Right lobe of liver (tissue), 4 donors: Measurements from ENCODE around the gene PAQR7.

Source experiments
- POLR2A ChIP-seq: fragments of 450-650 bp; IDR thresholded peaks from one replicate; pipeline ENCODE4 v1.6.1; 2017; ENCODE audit warnings: antibody characterized with exemption, mild to moderate bottlenecking
- TF ChIP-seq, protein P1 (sequence below), 4 donors: fragments of 200-600 bp in 3 of 4; fragments of 450-650 bp in 1 of 4; IDR thresholded peaks; one replicate each; pipeline versions ENCODE4 v1.5.1 to v1.8.0; 2016 to 2022; ENCODE audit warnings: antibody characterized with exemption in 4 of 4, mild to moderate bottlenecking in 2 of 4
- donor health status: DM: no; HTN: no; CAD: no.
- donor health status: DM: no; HTN: no; CAD: no.
- donor health status: DM: no; HTN: yes; CAD: no.

DNA sequence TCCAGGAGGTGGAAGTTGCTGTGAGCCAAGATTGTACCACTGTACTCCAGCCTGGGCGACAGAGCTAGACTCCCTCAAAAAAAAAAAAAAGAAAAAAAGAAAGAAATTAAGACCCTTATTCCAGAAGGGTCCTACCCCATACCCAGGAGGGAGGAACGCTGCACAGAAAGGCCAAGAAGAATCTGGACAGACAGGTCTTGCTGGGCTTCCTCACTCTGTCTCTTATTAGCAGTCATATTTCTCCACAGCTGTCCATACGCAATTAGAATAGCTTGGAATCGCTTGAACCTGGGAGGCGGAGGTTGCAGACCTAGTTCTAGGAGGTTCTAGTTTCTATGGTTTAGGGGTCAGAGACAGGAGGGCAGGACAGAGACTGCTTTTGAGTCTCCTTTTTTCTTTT, 3.2 kb upstream of the PAQR7 start:
- TF ChIP-seq, protein P1, sequence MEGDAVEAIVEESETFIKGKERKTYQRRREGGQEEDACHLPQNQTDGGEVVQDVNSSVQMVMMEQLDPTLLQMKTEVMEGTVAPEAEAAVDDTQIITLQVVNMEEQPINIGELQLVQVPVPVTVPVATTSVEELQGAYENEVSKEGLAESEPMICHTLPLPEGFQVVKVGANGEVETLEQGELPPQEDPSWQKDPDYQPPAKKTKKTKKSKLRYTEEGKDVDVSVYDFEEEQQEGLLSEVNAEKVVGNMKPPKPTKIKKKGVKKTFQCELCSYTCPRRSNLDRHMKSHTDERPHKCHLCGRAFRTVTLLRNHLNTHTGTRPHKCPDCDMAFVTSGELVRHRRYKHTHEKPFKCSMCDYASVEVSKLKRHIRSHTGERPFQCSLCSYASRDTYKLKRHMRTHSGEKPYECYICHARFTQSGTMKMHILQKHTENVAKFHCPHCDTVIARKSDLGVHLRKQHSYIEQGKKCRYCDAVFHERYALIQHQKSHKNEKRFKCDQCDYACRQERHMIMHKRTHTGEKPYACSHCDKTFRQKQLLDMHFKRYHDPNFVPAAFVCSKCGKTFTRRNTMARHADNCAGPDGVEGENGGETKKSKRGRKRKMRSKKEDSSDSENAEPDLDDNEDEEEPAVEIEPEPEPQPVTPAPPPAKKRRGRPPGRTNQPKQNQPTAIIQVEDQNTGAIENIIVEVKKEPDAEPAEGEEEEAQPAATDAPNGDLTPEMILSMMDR (IDR thresholded peaks at IDR 0.05) = no peak
- TF ChIP-seq POLR2A = no peak
